ENCODE results near the gene SMAD6.

The SMAD6 gene

DNA sequence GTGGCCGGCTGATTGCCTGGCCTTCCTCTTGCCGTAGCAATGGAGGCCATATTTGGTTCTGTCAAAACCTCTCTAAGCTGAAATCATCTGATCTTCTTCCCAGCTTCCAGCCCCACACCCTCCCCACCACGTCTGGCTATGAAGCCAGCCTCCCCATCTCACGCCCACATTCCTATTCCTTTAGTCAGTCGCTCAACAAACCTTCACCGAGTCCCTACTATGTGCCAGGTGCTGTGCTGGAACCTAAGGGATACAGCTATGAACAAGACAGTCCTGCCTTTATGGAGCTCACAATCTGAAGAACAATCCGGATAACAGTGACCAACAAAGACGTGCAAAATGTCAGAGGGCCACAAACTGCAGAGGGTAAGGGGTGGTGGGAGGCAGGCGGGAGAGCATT lies 31.9 kb upstream of the SMAD6 start:
- H3K4me1 ChIP-seq (ENCODE audit: control insufficient read depth, insufficient read depth, low read length), result no peaks in the 10 kb centered on the region
- POLR2A ChIA-PET, result no interaction called here
- H3K4me3 ChIP-seq (ENCODE audit: low read depth, low read length), result no peak overlapping the region
- CTCF ChIA-PET, result interaction anchor here (1.5 kb wide), 1 partner anchor 51 kb away, joined by 3 read pairs; no protein-coding TSS in a partner anchor
- no peak overlapping the region for H3K27ac ChIP-seq (ENCODE audit: extremely low read depth, low read depth, low read length)
- TF ChIP-seq ZNF202 (tag by site-specific recombination; IDR thresholded peaks at IDR 0.05; ENCODE audit: borderline replicate concordance) (no peak), GLIS2 (tag by site-specific recombination; IDR thresholded peaks at IDR 0.05) (no peak), ZNF664 (tag by site-specific recombination; IDR thresholded peaks at IDR 0.05) (no peak), MEIS1 (CRISPR knock-in tag; IDR thresholded peaks at IDR 0.05; ENCODE audit: borderline replicate concordance) (no peak), PRDM2 (tag by site-specific recombination; IDR thresholded peaks at IDR 0.05; ENCODE audit: borderline replicate concordance) (no peak), OVOL3 (tag by site-specific recombination; IDR thresholded peaks at IDR 0.05) (no peak), ZNF600 (tag by site-specific recombination; IDR thresholded peaks at IDR 0.05) (no peak), ZNF292 (tag by site-specific recombination; IDR thresholded peaks at IDR 0.05; ENCODE audit: borderline replicate concordance, low read depth) (no peak), ZNF248 (tag by site-specific recombination; IDR thresholded peaks at IDR 0.05) (no peak), ZFHX2 (tag by site-specific recombination; conservative IDR thresholded peaks at IDR 0.05) (no peak), ZBTB17 (tag by site-specific recombination; IDR thresholded peaks at IDR 0.05) (no peak), BCL11B (tag by site-specific recombination; IDR thresholded peaks at IDR 0.05; ENCODE audit: low read depth) (no peak), ZNF529 (tag by site-specific recombination; IDR thresholded peaks at IDR 0.05; ENCODE audit: insufficient replicate concordance) (no peak), RBAK (tag by site-specific recombination; IDR thresholded peaks at IDR 0.05) (no peak)
- H3K36me3 ChIP-seq (ENCODE audit: control insufficient read depth in 2 of 2, insufficient read depth in 1 of 2, low read length in 2 of 2), result no peaks in the 10 kb centered on the region
- no peaks in the 10 kb centered on the region for H3K9me3 ChIP-seq (ENCODE audit: control insufficient read depth, insufficient read depth, low read depth, low read length)

DNA sequence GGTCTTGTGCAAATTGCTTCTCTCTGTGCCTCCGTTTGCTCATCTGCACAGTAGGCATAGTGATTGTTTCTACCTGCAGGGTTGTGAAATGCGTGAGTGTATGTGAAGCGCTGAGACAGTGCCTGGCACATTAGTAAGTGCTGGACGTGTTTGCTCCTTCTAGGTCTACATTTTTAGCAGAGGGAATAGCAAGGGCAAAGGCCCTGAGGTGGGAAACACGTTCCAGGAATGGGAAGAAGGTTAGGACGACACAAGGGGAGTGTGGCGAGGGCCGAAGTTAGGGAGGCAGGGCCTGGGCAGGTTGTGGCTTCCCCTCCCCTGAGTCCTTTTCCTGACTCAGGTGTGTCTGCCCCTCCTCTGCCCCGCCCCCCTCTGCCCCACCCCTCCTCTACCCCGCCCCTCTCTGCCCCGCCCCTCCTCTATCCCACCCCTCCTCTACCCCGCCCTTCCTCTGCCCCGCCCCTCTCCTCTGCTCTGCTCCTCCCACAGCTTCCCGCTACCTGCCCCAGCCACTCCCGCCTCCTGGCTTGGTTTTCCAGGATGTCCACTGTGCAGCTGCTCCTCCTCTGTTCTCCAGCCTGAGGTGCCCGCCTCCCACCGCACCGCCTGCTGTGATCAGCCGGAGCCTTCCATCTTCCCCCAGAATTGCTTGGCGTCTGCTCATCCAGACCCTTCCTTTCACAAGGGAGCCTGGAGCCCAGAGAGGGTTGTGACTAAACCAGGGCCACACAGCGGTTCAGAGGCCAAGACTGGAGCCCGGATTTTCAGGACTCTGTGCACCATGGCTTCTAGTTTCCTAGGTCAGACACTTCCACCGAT lies 31.1 kb upstream of the SMAD6 start:
- CTCF ChIA-PET, result interaction anchor here (1.5 kb wide), 1 partner anchor 52 kb away, joined by 3 read pairs; no protein-coding TSS in a partner anchor
- no peak for TF ChIP-seq ZNF302 (tag by site-specific recombination; IDR thresholded peaks at IDR 0.05; ENCODE audit: low read depth)
- no peak for TF ChIP-seq ZNF133 (tag by site-specific recombination; IDR thresholded peaks at IDR 0.05)
- TF ChIP-seq, protein P1, sequence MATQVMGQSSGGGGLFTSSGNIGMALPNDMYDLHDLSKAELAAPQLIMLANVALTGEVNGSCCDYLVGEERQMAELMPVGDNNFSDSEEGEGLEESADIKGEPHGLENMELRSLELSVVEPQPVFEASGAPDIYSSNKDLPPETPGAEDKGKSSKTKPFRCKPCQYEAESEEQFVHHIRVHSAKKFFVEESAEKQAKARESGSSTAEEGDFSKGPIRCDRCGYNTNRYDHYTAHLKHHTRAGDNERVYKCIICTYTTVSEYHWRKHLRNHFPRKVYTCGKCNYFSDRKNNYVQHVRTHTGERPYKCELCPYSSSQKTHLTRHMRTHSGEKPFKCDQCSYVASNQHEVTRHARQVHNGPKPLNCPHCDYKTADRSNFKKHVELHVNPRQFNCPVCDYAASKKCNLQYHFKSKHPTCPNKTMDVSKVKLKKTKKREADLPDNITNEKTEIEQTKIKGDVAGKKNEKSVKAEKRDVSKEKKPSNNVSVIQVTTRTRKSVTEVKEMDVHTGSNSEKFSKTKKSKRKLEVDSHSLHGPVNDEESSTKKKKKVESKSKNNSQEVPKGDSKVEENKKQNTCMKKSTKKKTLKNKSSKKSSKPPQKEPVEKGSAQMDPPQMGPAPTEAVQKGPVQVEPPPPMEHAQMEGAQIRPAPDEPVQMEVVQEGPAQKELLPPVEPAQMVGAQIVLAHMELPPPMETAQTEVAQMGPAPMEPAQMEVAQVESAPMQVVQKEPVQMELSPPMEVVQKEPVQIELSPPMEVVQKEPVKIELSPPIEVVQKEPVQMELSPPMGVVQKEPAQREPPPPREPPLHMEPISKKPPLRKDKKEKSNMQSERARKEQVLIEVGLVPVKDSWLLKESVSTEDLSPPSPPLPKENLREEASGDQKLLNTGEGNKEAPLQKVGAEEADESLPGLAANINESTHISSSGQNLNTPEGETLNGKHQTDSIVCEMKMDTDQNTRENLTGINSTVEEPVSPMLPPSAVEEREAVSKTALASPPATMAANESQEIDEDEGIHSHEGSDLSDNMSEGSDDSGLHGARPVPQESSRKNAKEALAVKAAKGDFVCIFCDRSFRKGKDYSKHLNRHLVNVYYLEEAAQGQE (tag by site-specific recombination; IDR thresholded peaks at IDR 0.05), result no peak
- TF ChIP-seq, protein P2, sequence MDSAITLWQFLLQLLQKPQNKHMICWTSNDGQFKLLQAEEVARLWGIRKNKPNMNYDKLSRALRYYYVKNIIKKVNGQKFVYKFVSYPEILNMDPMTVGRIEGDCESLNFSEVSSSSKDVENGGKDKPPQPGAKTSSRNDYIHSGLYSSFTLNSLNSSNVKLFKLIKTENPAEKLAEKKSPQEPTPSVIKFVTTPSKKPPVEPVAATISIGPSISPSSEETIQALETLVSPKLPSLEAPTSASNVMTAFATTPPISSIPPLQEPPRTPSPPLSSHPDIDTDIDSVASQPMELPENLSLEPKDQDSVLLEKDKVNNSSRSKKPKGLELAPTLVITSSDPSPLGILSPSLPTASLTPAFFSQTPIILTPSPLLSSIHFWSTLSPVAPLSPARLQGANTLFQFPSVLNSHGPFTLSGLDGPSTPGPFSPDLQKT (IDR thresholded peaks at IDR 0.05; ENCODE audit: borderline replicate concordance, low read depth, low read length), result no peak
- TF ChIP-seq ZNF830 (tag by site-specific recombination; IDR thresholded peaks at IDR 0.05; ENCODE audit: low read depth), result no peak
- TF ChIP-seq ZNF175 (tag by site-specific recombination; IDR thresholded peaks at IDR 0.05), result no peak
- no peak for TF ChIP-seq SETDB1 (IDR thresholded peaks at IDR 0.05; ENCODE audit: insufficient read length, low read length)
- TF ChIP-seq GFI1B (tag by site-specific recombination; IDR thresholded peaks at IDR 0.05), result no peak
- TF ChIP-seq ZNF501 (tag by site-specific recombination; IDR thresholded peaks at IDR 0.05), result no peak

More for the DNA sequence above, 31.1 kb upstream of the SMAD6 start:
- Histone ChIP-seq H3K9me3 (ENCODE audit: control insufficient read depth, insufficient read depth, low read depth, low read length) (no peaks in the 10 kb centered on the region), H3K4me1 (ENCODE audit: control insufficient read depth, insufficient read depth, low read length) (no peaks in the 10 kb centered on the region), H3K4me3 (ENCODE audit: low read depth, low read length) (no peak overlapping the region), H3K36me3 (ENCODE audit: control insufficient read depth in 2 of 2, insufficient read depth in 1 of 2, low read length in 2 of 2) (no peaks in the 10 kb centered on the region), H3K27ac (ENCODE audit: extremely low read depth, low read depth, low read length) (no peak overlapping the region)
- POLR2A ChIA-PET, result interaction anchor here (0.6 to 1.0 kb wide), 2 partner anchors 27 to 30 kb away, joined by 3 read pairs; no protein-coding TSS in a partner anchor
